GDM1 (cell line): ENCODE measurements around the gene NELFCD.
"Not testable (repeated sequence)": the region's sequence is repeated elsewhere in the genome, so short reads cannot be mapped to it uniquely, and the experiment has no call there.

ENCODE experiments used
- DNase-seq: peaks from one replicate; lab custom pipeline; 2025; lab: John Stamatoyannopoulos, UW

NELFCD gene

GRCh38 chr20:59010321-59010994 lies 29.4 kb downstream of the NELFCD start:
- DNase-seq: no peak

DNA sequence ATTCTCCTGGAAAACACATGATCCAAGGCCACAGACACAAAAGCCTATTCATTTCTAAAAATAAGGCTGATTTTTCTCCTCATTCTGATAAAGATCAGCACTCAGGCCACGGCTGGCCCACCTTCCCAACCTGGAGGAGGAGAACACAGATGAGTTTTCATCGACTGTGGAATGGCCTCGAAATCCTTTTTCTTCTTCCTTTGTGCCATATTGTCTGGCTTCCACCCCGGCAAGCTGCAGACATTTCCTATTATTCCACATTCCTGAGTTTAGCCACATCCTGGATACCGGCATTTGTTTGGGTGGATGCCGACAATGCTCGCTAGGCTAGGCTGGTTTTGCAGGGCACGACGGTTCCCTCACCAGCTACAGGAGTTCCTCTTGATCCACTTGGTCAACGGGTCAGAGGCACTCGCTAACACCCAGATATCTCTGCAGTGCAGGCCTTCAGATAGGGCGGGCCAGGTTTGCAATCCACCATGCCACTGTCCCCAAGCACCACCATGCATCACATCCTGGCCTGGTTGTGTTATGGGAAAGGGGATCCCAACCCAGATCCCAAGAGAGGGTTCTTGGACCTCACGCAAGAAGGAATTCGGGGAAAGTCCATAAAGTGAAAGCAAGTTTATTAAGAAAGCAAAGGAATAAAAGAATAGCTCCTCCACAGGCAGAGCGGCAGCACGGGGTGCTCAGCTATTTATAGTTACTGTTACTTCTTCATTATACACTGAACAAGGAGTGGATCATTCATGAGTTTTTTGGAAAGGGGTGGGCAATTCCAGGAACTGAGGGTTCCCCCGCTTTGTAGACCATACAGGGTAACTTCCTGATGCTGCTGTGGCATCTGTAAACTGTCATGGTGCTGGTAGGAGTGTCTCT lies 30.2 kb downstream of the NELFCD start:
- DNase-seq: no peak

GRCh38 chr20:59011874-59012157 lies 30.8 kb downstream of the NELFCD start:
- DNase-seq: not testable (repeated sequence)

GRCh38 chr20:59013031-59013951 lies 32.2 kb downstream of the NELFCD start:
- DNase-seq: no peak

DNA sequence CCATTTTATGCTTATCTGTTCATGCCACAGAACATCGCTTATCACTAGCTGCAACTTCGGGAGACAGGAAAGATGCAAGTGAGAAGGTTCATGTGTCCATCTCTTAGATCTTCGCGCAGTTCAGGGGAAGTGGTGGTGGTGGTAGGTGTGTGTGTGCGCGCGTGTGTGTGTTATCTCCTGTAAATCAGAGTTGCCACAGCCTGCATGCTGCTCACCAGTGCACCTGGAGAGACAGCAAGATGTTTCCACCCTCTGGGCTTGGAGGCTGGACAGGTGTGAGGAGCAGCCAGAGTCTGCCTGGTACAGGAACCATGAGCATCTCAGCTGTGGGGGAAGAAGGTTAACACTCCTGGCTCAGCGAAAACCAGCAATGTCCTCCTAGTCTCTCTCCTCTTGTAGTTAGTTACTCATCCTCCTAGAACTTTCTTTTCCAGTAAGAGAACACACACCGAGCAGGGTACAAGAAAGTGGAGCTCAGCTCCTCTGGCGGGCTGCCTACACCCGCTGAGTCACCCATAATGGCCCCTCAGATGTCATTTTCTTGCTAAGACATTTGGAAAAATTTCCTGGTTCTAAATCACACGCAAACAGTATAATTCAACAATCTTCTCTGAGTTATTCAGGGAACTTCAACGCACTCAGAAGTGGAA lies 33.0 kb downstream of the NELFCD start:
- DNase-seq: no peak

- no peak for DNase-seq
These were observed 33.8 kb downstream of the NELFCD start for GRCh38 chr20:59014680-59015389.

DNA sequence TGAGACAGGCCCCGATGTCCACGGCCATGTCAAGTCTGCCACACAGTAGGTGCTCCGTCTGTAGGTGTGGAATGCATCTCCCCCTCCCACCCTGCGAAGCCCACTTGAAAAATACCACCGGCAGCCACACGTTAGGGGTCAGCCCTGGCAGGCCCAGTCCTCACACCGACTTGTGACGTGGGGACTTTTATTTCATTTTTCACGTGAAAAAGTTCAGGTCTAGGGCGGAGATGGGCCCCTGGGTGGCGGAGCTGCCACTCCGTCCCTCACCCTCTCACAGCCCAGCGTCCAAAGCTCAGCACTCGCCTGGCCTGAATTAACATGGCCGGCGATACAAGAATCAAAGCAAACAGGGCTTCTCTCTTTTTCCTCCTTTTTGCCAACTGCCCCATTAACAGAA lies 34.4 kb downstream of the NELFCD start:
- DNase-seq: no peak

DNA sequence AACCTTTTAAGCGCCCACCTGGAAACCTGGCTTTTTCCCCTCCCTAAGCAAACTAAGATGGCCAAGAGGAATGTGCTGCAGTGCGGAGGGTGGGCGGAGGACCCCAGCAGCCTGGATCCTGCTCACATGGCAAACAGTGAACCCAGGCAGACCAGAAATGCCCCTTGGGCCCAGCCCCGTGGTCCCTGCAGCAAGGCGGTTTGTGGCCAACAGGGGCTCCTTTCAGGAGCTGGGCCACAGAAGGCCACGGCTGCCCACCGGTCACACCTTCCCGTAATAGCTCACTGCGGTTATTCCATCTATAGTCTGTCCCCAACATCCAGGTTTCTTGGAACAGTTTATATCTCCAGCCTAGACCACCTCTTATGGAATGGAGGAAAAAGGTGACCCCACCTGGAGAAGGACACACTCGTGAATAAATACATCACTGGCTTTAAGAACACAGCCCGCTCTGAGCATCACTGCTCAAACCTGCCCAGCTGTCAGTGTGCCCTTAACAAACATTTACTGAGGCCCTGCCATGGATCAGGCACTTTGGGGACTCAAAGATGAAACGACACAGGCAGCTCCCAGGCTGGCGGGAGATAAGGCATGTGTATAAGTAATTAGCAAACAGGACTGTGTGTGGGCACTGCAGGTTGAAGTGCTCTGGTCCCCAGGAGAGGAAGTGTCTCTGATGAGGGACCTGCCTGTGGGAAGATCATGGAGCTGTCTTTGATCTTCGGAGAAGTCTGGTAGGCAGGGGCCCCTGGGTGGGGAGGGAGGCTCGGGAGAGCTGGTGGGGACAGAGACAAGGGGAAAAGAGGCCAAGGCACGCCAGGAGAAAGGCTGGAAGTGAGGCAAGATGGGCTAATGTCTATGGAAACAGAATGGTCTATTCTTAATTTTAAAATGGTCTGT lies 35.0 kb downstream of the NELFCD start:
- DNase-seq: no peak

GRCh38 chr20:59016795-59017492 lies 35.9 kb downstream of the NELFCD start:
- DNase-seq: no peak

DNA sequence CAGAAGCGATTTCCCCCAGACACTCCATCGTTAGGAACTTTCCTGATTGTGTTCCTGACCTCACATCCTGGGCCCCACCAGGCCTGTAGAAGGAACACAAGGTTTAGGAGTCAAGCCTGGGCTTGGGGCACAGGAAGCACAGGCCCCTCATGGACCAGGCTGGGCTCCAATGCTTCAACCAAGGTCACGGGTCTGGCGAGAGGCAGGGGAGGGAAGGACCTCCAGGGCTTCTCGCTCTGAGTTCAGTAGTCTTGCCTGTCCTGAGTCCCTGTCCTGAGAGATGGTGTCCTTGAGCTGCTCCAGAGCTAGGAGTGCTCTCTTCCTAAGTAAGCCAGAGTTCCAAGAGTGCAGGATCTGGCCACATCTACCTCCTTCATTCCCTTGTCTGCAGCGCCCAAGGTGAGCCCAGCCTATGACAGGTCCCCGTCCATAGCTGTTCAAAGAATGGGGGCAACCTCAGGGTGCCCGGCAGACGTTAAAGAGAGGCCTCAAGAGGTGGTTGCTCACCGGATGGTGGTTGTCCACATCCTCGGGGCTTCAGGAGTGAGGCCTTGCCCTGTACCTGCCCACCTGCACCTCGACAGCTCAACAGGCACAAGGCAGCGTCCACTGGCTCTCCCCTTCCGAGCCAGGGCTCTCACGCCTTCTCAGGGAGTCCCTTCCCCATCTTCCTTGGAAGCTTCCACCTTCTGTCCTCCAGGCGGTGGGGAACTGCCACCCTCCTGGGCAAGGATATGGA lies 36.6 kb downstream of the NELFCD start:
- no peak for DNase-seq

DNA sequence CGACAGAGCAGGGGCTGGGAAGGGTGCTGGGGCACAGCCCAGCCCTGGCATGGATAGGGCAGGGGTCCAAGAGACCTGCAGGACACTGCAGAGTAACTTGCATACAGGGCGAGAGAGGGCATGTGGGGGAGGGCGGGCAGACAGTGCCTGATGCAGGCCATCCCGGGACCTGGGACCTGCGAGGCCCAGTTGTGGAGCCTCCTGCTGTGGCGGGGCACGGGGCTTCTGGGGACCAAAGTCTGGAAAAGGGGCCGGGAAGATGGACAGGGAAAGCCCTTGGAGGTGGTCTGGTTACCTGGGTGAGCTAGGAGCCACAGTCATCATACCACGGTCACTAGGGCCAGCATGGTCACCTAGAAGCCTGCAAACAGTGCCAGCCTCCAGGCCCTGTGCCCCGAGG lies 37.8 kb downstream of the NELFCD start:
- DNase-seq: no peak

GRCh38 chr20:59019217-59019616 lies 38.2 kb downstream of the NELFCD start, which contains the start of gene TUBB1:
Gene TUBB1 (plus strand): TSS chr20:59019429. CDS start chr20:59019523, 94 bp downstream.
- DNase-seq: no peak

DNA sequence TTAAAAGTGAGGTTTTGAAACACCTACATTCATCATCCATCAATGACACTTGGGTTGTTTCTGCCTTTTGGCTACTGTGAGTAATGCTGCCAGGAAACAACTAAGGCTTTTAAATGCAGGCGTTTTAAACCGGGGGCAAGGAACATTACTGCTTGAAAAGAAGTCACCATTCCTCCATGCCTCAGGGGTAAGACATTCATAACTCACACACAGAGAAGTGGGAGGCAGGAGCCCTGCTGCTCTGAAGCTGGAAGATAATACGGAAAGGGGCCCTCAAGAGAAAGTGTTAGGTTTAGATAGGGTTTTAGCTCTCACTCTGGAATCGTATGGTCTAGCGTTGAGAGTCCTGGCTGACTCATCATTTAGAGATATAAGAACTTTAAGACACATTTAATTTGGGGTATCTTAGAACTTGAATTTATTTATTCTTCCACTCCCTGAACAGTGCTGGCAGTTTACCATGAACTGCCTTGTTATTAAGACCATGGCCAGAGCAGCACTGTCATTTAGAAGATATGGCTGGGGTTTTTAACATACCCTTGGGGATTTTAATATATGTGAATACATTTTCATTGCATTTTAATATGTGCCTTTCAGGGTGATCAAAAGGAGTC lies 40.0 kb downstream of the NELFCD start:
- no peak for DNase-seq

- DNase-seq: no peak
These were observed 41.7 kb downstream of the NELFCD start for GRCh38 chr20:59022754-59023153.

DNA sequence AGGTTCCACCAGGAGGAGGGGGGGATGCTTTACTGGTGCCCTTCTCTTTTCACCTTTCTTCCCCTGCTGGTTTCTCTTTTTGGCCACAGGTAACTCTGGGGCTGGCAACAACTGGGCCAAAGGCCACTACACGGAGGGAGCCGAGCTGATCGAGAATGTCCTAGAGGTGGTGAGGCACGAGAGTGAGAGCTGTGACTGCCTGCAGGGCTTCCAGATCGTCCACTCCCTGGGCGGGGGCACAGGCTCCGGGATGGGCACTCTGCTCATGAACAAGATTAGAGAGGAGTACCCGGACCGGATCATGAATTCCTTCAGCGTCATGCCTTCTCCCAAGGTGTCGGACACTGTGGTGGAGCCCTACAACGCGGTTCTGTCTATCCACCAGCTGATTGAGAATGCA lies 42.6 kb downstream of the NELFCD start:
- DNase-seq: no peak

- DNase-seq: no peak
These were observed 43.1 kb downstream of the NELFCD start for GRCh38 chr20:59024111-59024530.

DNA sequence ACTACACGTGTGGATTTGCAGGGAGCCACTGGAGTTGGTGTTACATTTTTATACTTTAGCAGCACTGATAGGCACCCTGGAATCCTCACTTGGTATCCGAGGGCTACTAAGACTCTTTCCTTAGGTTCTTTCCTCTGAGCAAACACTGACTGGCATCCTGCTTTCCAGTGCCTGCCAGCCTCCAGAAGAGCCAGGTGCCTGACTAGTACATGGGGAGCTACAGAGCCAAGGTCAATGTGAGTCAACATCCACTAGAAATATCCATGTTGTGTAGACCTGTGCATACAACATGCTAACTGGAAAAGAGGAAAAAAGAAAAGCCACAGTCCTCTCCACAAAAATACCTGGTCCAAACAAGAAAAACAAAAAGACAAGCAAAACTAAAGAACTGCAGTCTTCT lies 44.0 kb downstream of the NELFCD start:
- DNase-seq: no peak

DNA sequence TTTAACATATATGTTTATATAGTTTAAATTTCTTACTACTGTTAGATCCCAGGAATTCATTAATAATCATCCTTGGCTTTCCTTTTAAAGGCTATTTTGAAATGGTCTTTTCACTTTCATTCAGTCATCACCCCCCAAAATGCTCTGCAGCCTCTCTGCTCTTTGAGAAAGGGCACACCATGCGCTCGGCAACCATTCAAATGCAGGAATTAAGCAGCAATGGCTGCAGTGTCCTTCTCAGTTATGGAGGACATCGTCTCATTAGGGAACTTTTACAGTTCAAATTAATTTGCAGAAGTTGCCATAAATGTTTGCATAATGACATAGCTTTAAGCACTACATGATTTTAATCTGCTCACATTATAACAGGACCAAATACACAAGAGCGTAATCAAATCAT lies 44.5 kb downstream of the NELFCD start:
- no peak for DNase-seq
